H1 (cell line): ENCODE results near the gene KLHL3. TPM values are rescaled to one million over a fixed set of nuclear protein-coding genes. Genes with fewer than 3 reads are reported as not detected.

Experiments used
- CTCF ChIA-PET: fragments of 300-600 bp; sonication (Branson Sonifier 250); formaldehyde crosslinking; loops from one replicate; lab custom pipeline; 2021; ENCODE audit not compliant: partially characterized antibody; lab: Charles Lee
- POLR2A ChIA-PET: fragments of 300-600 bp; sonication (Branson Sonifier 250); formaldehyde crosslinking; loops from one replicate; lab custom pipeline; 2021; ENCODE audit warnings: inconsistent platforms; ENCODE audit not compliant: partially characterized antibody; lab: Charles Lee
- DNase-seq, 2 experiments: peaks; one replicate each; pipeline versions ENCODE4 v3.0.0 to v3.0.0-alpha.2; 2010 to 2022; ENCODE audit warnings: low spot score in 2 of 2, low read depth in 1 of 2, mixed read lengths in 1 of 2
- FAIRE-seq: peaks from 2 replicates; lab custom pipeline; 2011; peaks lifted over from hg19 to GRCh38; lab: Jason Lieb, UNC
- H2AFZ ChIP-seq: 2 replicates; pipeline ENCODE4 v1.8.1; 2012; ENCODE audit warnings: low read length, inconsistent platforms
- H2AK5ac ChIP-seq: 2 replicates; pipeline ENCODE4 v1.6.1; 2013; ENCODE audit warnings: low read depth, low read length
- H2BK120ac ChIP-seq: replicated peaks from 2 replicates; pipeline ENCODE3; 2013; ENCODE audit warnings: low read depth, low read length, inconsistent platforms
- H2BK12ac ChIP-seq: 2 replicates; pipeline ENCODE4 v1.6.1; 2013; ENCODE audit warnings: low read depth, low read length
- H2BK15ac ChIP-seq: 2 replicates; pipeline ENCODE4 v1.6.1; 2013; ENCODE audit warnings: low read length
- H2BK20ac ChIP-seq: 2 replicates; pipeline ENCODE4 v1.6.1; 2013; ENCODE audit warnings: low read length
- H2BK5ac ChIP-seq: 2 replicates; pipeline ENCODE4 v1.6.1; 2013; ENCODE audit warnings: low read depth, low read length
- H3K14ac ChIP-seq: 2 replicates; pipeline ENCODE4 v1.6.1; 2013; ENCODE audit warnings: inconsistent platforms; ENCODE audit not compliant: insufficient read length
- H3K18ac ChIP-seq: 2 replicates; pipeline ENCODE4 v1.6.1; 2013; ENCODE audit warnings: low read length; ENCODE audit errors: extremely low read depth
- H3K23ac ChIP-seq: 2 replicates; pipeline ENCODE4 v1.6.1; 2013; ENCODE audit warnings: inconsistent platforms; ENCODE audit not compliant: insufficient read length
- H3K23me2 ChIP-seq: 2 replicates; pipeline ENCODE4 v1.6.1; 2013; ENCODE audit warnings: low read depth, low read length
- H3K27ac ChIP-seq: 2 replicates; pipeline ENCODE4 v1.6.1; 2011; ENCODE audit warnings: low read depth, low read length, inconsistent platforms
- H3K27me3 ChIP-seq, 4 experiments: replicated peaks in 1 of 4; 1 replicate in 1 of 4; 2 replicates in 3 of 4; pipeline versions ENCODE4 v1.6.1 to v1.8.1; 2011 to 2013; ENCODE audit warnings: low read length in 3 of 4, mild to moderate bottlenecking in 3 of 4, inconsistent platforms in 2 of 4, mixed read lengths in 2 of 4, moderate library complexity in 1 of 4; ENCODE audit not compliant: control insufficient read depth in 3 of 4, insufficient read depth in 3 of 4; ENCODE audit errors: extremely low read depth in 1 of 4
- H3K36me3 ChIP-seq, 4 experiments: 2 replicates each; pipeline versions ENCODE4 v1.6.1 to v1.8.1; 2011 to 2013; ENCODE audit warnings: mild to moderate bottlenecking in 4 of 4, low read length in 3 of 4, moderate library complexity in 2 of 4, control low read depth in 1 of 4, inconsistent platforms in 1 of 4; ENCODE audit not compliant: insufficient read depth in 4 of 4, control insufficient read depth in 2 of 4
- H3K4ac ChIP-seq: replicated peaks from 2 replicates; pipeline ENCODE3; 2013; ENCODE audit warnings: low read length, low read depth, mixed read lengths, inconsistent platforms; ENCODE audit not compliant: insufficient read length
- H3K4me1 ChIP-seq, 4 experiments: replicated peaks in 1 of 4; 1 replicate in 1 of 4; 2 replicates in 3 of 4; pipeline versions ENCODE4 v1.6.1 to v1.8.1; 2011 to 2013; ENCODE audit warnings: low read length in 3 of 4, inconsistent platforms in 2 of 4, mixed read lengths in 1 of 4; ENCODE audit not compliant: insufficient read depth in 4 of 4, control insufficient read depth in 3 of 4
- H3K4me2 ChIP-seq, 2 experiments: 2 replicates each; pipeline versions ENCODE4 v1.6.1 to v1.8.1; 2011 to 2013; ENCODE audit warnings: low read depth in 2 of 2, low read length in 2 of 2, control low read depth in 1 of 2, inconsistent platforms in 1 of 2, mild to moderate bottlenecking in 1 of 2; ENCODE audit not compliant: insufficient read depth in 1 of 2
- H3K4me3 ChIP-seq, 4 experiments: fragments of 200-600, 300-600 bp in 1 of 4; sonication (generic), shearing (Covaris generic), sonication (Bioruptor Twin) in 1 of 4; 2 replicates each; pipeline versions ENCODE4 v1.5.1 to v1.8.1; 2011 to 2016; ENCODE audit warnings: low read length in 4 of 4, low read depth in 3 of 4, control low read depth in 2 of 4, inconsistent platforms in 2 of 4, mild to moderate bottlenecking in 2 of 4, mixed read lengths in 1 of 4, moderate library complexity in 1 of 4; ENCODE audit not compliant: insufficient read depth in 2 of 4; ENCODE audit errors: extremely low read depth in 1 of 4
- H3K56ac ChIP-seq: replicated peaks from 2 replicates; pipeline ENCODE3; 2013; ENCODE audit warnings: low read depth, mild to moderate bottlenecking, mixed read lengths, low read length, inconsistent platforms; ENCODE audit not compliant: insufficient read length
- H3K79me1 ChIP-seq: 2 replicates; pipeline ENCODE4 v1.6.1; 2013; ENCODE audit warnings: low read depth, low read length, control low read depth
- H3K79me2 ChIP-seq, 2 experiments: 2 replicates each; pipeline versions ENCODE4 v1.6.1 to v1.8.1; 2012 to 2013; ENCODE audit warnings: low read length in 2 of 2, mild to moderate bottlenecking in 2 of 2, inconsistent platforms in 1 of 2; ENCODE audit not compliant: insufficient read depth in 2 of 2, control insufficient read depth in 1 of 2
- H3K9ac ChIP-seq, 4 experiments: replicated peaks in 1 of 4; 1 replicate in 1 of 4; 2 replicates in 3 of 4; pipeline versions ENCODE4 v1.6.1 to v1.8.1; 2011 to 2013; ENCODE audit warnings: low read depth in 3 of 4, low read length in 3 of 4, control low read depth in 2 of 4, mild to moderate bottlenecking in 2 of 4, moderate library complexity in 2 of 4, inconsistent platforms in 1 of 4; ENCODE audit errors: extremely low read depth in 1 of 4
- H3K9me3 ChIP-seq, 2 experiments: 2 replicates each; pipeline versions ENCODE4 v1.6.1 to v1.8.1; 2012 to 2013; ENCODE audit warnings: mild to moderate bottlenecking in 2 of 2, moderate library complexity in 2 of 2, control low read depth in 1 of 2, inconsistent platforms in 1 of 2, low read depth in 1 of 2, low read length in 1 of 2, mixed read lengths in 1 of 2; ENCODE audit not compliant: insufficient read depth in 2 of 2
- H4K20me1 ChIP-seq, 2 experiments: replicated peaks in 1 of 2; 2 replicates each; pipeline versions ENCODE3 to v1.8.1; 2011 to 2013; ENCODE audit warnings: inconsistent platforms in 2 of 2, low read length in 2 of 2, mild to moderate bottlenecking in 1 of 2; ENCODE audit not compliant: insufficient read depth in 2 of 2, control insufficient read depth in 1 of 2
- H4K5ac ChIP-seq: 2 replicates; pipeline ENCODE4 v1.6.1; 2013; ENCODE audit warnings: low read length, low read depth, mixed read lengths, inconsistent platforms; ENCODE audit not compliant: insufficient read length
- H4K8ac ChIP-seq: 2 replicates; pipeline ENCODE4 v1.8.0; 2013; ENCODE audit warnings: mild to moderate bottlenecking, moderate library complexity, low read length, inconsistent platforms; ENCODE audit not compliant: insufficient read depth; ENCODE audit errors: extremely low read depth
- H4K91ac ChIP-seq: replicated peaks from 2 replicates; pipeline ENCODE3; 2013; ENCODE audit warnings: low read length, mixed read lengths, inconsistent platforms; ENCODE audit not compliant: insufficient read length
- CTBP2 ChIP-seq: IDR thresholded peaks from 2 replicates; pipeline ENCODE4 v1.7.0; 2011; ENCODE audit warnings: borderline replicate concordance, mild to moderate bottlenecking, moderate library complexity, mixed read lengths, low read length; ENCODE audit not compliant: insufficient read depth, insufficient read length
- KDM5A ChIP-seq: fragments of 200-600 bp; IDR thresholded peaks from 2 replicates; pipeline ENCODE4 v1.7.1; 2012; ENCODE audit warnings: mild to moderate bottlenecking, low read length, inconsistent platforms, mixed read lengths
- PHF8 ChIP-seq: fragments of 200-600 bp; sonication (generic); conservative IDR thresholded peaks from 2 replicates; pipeline ENCODE4 v1.7.1; 2012; ENCODE audit warnings: low read depth, mild to moderate bottlenecking, inconsistent platforms, low read length, moderate library complexity
- SAP30 ChIP-seq: fragments of 300-600 bp; sonication (generic); IDR thresholded peaks from 2 replicates; pipeline ENCODE4 v1.7.1; 2012; ENCODE audit warnings: low read length, moderate library complexity, mild to moderate bottlenecking, inconsistent platforms; ENCODE audit not compliant: insufficient read depth, insufficient replicate concordance
- SP2 ChIP-seq: IDR thresholded peaks from 2 replicates; pipeline ENCODE4 v1.6.1; 2012; ENCODE audit warnings: mild to moderate bottlenecking, low read length, inconsistent platforms
- YY1 ChIP-seq: IDR thresholded peaks from 2 replicates; pipeline ENCODE4 v1.6.1; 2011; ENCODE audit warnings: low read depth, mild to moderate bottlenecking, low read length
- WGBS, 2 experiments: shearing (Covaris generic) in 1 of 2; methylation state at CpG; one replicate each; pipeline versions ENCODE4 v1.1.6 to v1.1.7; 2013 to 2015; ENCODE audit warnings: low lambda C conversion rate in 2 of 2, mixed read lengths in 2 of 2, inconsistent platforms in 1 of 2, low coverage in 1 of 2, missing lambda C conversion rate in 1 of 2; ENCODE audit not compliant: insufficient replicate concordance in 2 of 2, insufficient coverage in 1 of 2, insufficient read length in 1 of 2; ENCODE audit errors: extremely low coverage in 1 of 2, missing lambda C conversion rate in 1 of 2; 5-methylcytosine and 5-hydroxymethylcytosine counted together
- polyA plus RNA-seq, 7 experiments: library from polyadenylated mRNA; depleted of rRNA in 3 of 7; stranded (reverse) in 5 of 7; unstranded in 2 of 7; fragments of >200 nt in 5 of 7; fragments of 200-250 nt in 2 of 7; gene quantifications; 1 replicate in 5 of 7; 2 replicates in 1 of 7; 4 replicates in 1 of 7; pipeline versions ENCODE4 v1.2.1 to v1.2.3, GENCODE V29; 2011 to 2013; ENCODE audit warnings: missing spikeins in 2 of 7, mixed read lengths in 2 of 7
- total RNA-seq: library from RNA; stranded (reverse); fragmentation: NEBNext Ultra II Directional; extraction: Animal tissue kit (Norgen Biotek cat#: 25700); gene quantifications from 2 replicates; pipeline ENCODE4 v1.2.1, GENCODE V29; 2021
- TF ChIP-seq, protein P1 (sequence below): IDR thresholded peaks from 2 replicates; pipeline ENCODE4 v1.6.1; 2012; ENCODE audit warnings: inconsistent platforms

KLHL3 gene
- total and polyA plus RNA-seq, 2 of the 8 experiments (the other 6 are each of a cell fraction or from before 2014, with no cell fraction given), result 7.4 to 13.7 TPM

DNA sequence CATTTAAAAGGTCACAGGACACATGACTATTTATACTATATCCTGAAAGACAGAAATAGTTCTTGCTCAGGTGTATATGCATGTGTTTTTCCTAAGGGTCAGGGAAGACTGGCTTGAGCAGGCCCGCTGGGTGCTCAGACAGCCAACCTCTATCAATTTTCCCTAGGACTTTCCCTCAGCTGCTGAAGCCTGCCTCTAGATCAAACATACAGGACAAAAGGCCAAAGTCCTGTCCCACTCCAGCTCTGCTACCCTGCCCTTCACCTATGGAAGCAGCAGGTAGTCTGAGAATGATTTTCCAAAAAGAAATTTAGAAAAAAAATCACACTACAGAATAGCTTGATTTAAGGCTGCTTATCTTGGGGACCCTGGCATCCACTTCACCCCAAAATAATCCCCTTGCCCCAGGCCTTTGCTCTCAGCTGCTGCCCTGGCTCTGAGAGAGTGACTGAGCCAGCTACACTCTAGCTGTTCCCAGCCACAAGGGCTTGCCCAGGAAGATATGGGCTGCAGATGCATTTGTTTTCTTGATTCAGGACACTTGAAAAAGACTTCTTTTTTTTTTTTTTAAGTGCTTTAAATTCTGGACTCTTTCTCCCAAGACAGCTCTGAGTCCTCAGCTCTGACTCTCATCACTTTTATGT is 42.5 kb downstream of the KLHL3 start:
- 93% methylated on average over 1 of the region's 1 CpG; no CpG with 5 or more reads in 1 of the 2 experiments for WGBS, 2 experiments
- no peaks in the 10 kb centered on the region for H3K23me2 ChIP-seq
- peaks cover 0 to 6% (median 3%) of the 10 kb centered on the region in 4 experiments; a peak in 4 of 8 replicates for H3K36me3 ChIP-seq
- CTCF ChIA-PET, result interaction anchor here (0.6 to 3.1 kb wide), 9 partner anchors 14 to 1265 kb away, joined by 3 to 15 read pairs (median 3); partner anchors contain the start of gene KLHL3
- H4K5ac ChIP-seq, result no peak overlapping the region
- no peak overlapping the region for H2BK120ac ChIP-seq
- H3K79me2 ChIP-seq, result no peaks in the 10 kb centered on the region
- no peak overlapping the region for H4K91ac ChIP-seq
- H2BK15ac ChIP-seq, result no peak overlapping the region
- H3K14ac ChIP-seq, result no peak overlapping the region
- H3K4me2 ChIP-seq, result no peak overlapping the region
- no peak overlapping the region for H3K27ac ChIP-seq
- H4K20me1 ChIP-seq, result no peaks in the 10 kb centered on the region
- H3K27me3 ChIP-seq, result no peaks in the 10 kb centered on the region
- DNase-seq, result no peak
- H3K4ac ChIP-seq, result no peak overlapping the region
- no peak overlapping the region for H3K9ac ChIP-seq
- H4K8ac ChIP-seq, result no peak overlapping the region
- no peak overlapping the region for H2BK20ac ChIP-seq
- no peak overlapping the region for H3K18ac ChIP-seq
- peaks cover 0 to 2% (median 0%) of the 10 kb centered on the region in 4 experiments; a peak in 3 of 7 replicates for H3K4me1 ChIP-seq
- H3K79me1 ChIP-seq, result no peaks in the 10 kb centered on the region
- POLR2A ChIA-PET, result interaction anchor here (1.3 kb wide), 1 partner anchor 14 kb away, joined by 6 read pairs; no protein-coding TSS in a partner anchor
- H3K23ac ChIP-seq, result no peak overlapping the region
- H3K56ac ChIP-seq, result no peak overlapping the region
- no peak overlapping the region for H2BK12ac ChIP-seq
- no peak overlapping the region for H2AK5ac ChIP-seq
- H3K9me3 ChIP-seq, result no peaks in the 10 kb centered on the region
- no peak for FAIRE-seq
- no peak overlapping the region for H2BK5ac ChIP-seq
- H3K4me3 ChIP-seq, result no peak overlapping the region
- no peak overlapping the region for H2AFZ ChIP-seq
- no peak for TF ChIP-seq CTBP2
- no peak for TF ChIP-seq PHF8
- TF ChIP-seq SAP30, result no peak
- no peak for TF ChIP-seq SP2
- TF ChIP-seq KDM5A, result no peak
- no peak for TF ChIP-seq YY1
- TF ChIP-seq, protein P1, sequence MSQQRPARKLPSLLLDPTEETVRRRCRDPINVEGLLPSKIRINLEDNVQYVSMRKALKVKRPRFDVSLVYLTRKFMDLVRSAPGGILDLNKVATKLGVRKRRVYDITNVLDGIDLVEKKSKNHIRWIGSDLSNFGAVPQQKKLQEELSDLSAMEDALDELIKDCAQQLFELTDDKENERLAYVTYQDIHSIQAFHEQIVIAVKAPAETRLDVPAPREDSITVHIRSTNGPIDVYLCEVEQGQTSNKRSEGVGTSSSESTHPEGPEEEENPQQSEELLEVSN, result no peak
